K562 (cell line): Measurements from ENCODE around the gene MAGI2. TPM values are rescaled to one million over a fixed set of nuclear protein-coding genes. Genes with fewer than 3 reads are reported as not detected.

Experiments used
- ATAC-seq: fragments of 200-7000 bp; cut with Tn5 transposase; 3 replicates; pipeline ENCODE4 v1.9.1; 2020; ENCODE audit warnings: moderate library complexity
- BruUV-seq: library from RNA; stranded (reverse); fragments of 400-500 nt; replicated peaks from 2 replicates; lab custom pipeline; 2021; lab: Mats Ljungman, UMichigan
- CTCF ChIA-PET: fragments of 300-600 bp; formaldehyde crosslinking; extraction: SDS; loops from one replicate; lab custom pipeline; 2021; ENCODE audit warnings: low intra/inter-chr PET ratio; lab: Yijun Ruan, JAX
- POLR2A ChIA-PET: fragments of 300-600, 350-650 bp; sonication (Branson Sonifier 250); formaldehyde crosslinking; extraction: SDS; loops from one replicate; lab custom pipeline; 2021; ENCODE audit warnings: antibody characterized with exemption, inconsistent platforms; lab: Yijun Ruan, JAX
- DNase-seq, 4 experiments: peaks; one replicate each; pipeline versions ENCODE4 v3.0.0 to v3.0.0-alpha.2; 2011 to 2018; ENCODE audit warnings: low spot score in 3 of 4, mixed read lengths in 3 of 4; ENCODE audit errors: extremely low read depth in 1 of 4
- FAIRE-seq: peaks from 2 replicates; lab custom pipeline; 2011; peaks lifted over from hg19 to GRCh38; lab: Jason Lieb, UNC
- H2AFZ ChIP-seq: 2 replicates; pipeline ENCODE4 v1.6.0; 2011; ENCODE audit warnings: low read depth, low read length, control low read depth, inconsistent platforms
- H3K27ac ChIP-seq: fragments of 200-600 bp; 3 replicates; pipeline ENCODE4 v1.8.0; 2011; ENCODE audit warnings: low read depth, mild to moderate bottlenecking, control low read depth, inconsistent platforms, low read length, moderate library complexity, mixed read lengths; ENCODE audit errors: extremely low read depth
- H3K27me3 ChIP-seq, 2 experiments: fragments of 300-600 bp in 1 of 2; 2 replicates in 1 of 2; 3 replicates in 1 of 2; pipeline versions ENCODE4 v1.6.0 to v1.8.0; 2011; ENCODE audit warnings: inconsistent platforms in 2 of 2, low read length in 2 of 2, mild to moderate bottlenecking in 1 of 2, mixed read lengths in 1 of 2, moderate library complexity in 1 of 2; ENCODE audit not compliant: control insufficient read depth in 2 of 2, insufficient read depth in 2 of 2
- H3K36me3 ChIP-seq: fragments of 300-600 bp; 3 replicates; pipeline ENCODE4 v1.8.0; 2011; ENCODE audit warnings: mild to moderate bottlenecking, low read length, inconsistent platforms; ENCODE audit not compliant: control insufficient read depth, insufficient read depth
- H3K4me1 ChIP-seq, 2 experiments: fragments of 200-600 bp in 1 of 2; replicated peaks in 1 of 2; 2 replicates in 1 of 2; 3 replicates in 1 of 2; pipeline versions ENCODE4 v1.5.1 to v1.8.0; 2011; ENCODE audit warnings: inconsistent platforms in 2 of 2, low read length in 2 of 2, mild to moderate bottlenecking in 1 of 2, mixed read lengths in 1 of 2, moderate library complexity in 1 of 2; ENCODE audit not compliant: control insufficient read depth in 2 of 2, insufficient read depth in 2 of 2
- H3K4me2 ChIP-seq: 2 replicates; pipeline ENCODE4 v1.6.1; 2011; ENCODE audit warnings: low read length, control low read depth, inconsistent platforms, mixed read lengths; ENCODE audit not compliant: insufficient read depth
- H3K4me3 ChIP-seq: fragments of 200-600 bp; sonication (generic), shearing (Covaris generic); 2 replicates; pipeline ENCODE4 v1.5.1; 2016; ENCODE audit warnings: control low read depth, inconsistent platforms
- H3K79me2 ChIP-seq: fragments of 200-600 bp; 3 replicates; pipeline ENCODE4 v1.8.0; 2011; ENCODE audit warnings: low read length, inconsistent platforms; ENCODE audit not compliant: control insufficient read depth, insufficient read depth
- H3K9ac ChIP-seq, 2 experiments: 2 replicates each; pipeline versions ENCODE4 v1.6.0 to v1.6.1; 2011; ENCODE audit warnings: low read depth in 2 of 2, low read length in 2 of 2, control low read depth in 1 of 2, inconsistent platforms in 1 of 2, mild to moderate bottlenecking in 1 of 2, mixed read lengths in 1 of 2; ENCODE audit not compliant: insufficient read depth in 1 of 2
- H3K9me1 ChIP-seq: one replicate; pipeline ENCODE4 v1.6.0; 2011; ENCODE audit warnings: inconsistent platforms, mild to moderate bottlenecking, low read length, moderate library complexity; ENCODE audit not compliant: control insufficient read depth, insufficient read depth
- H3K9me3 ChIP-seq: replicated peaks from 2 replicates; pipeline ENCODE4 v1.5.1; 2011; ENCODE audit warnings: low read depth, low read length, inconsistent platforms; ENCODE audit not compliant: control insufficient read depth, insufficient read depth
- H4K20me1 ChIP-seq: replicated peaks from 2 replicates; pipeline ENCODE4 v1.6.1; 2011; ENCODE audit warnings: low read length, inconsistent platforms, mixed read lengths; ENCODE audit not compliant: control insufficient read depth, insufficient read depth
- CBX2 ChIP-seq: fragments of 200-600 bp; sonication (generic); IDR thresholded peaks from one replicate; pipeline ENCODE4 v1.6.1; 2012; ENCODE audit warnings: mild to moderate bottlenecking, low read length, inconsistent platforms; ENCODE audit not compliant: insufficient read depth, poor library complexity, severe bottlenecking
- FOXM1 ChIP-seq, 2 experiments: fragments of 450-650 bp in 1 of 2; sonication (generic) in 1 of 2; formaldehyde crosslinking in 1 of 2; IDR thresholded peaks; 2 replicates each; pipeline versions ENCODE4 v1.6.1 to v1.9.0; 2017 to 2022; ENCODE audit warnings: low read depth in 2 of 2, mild to moderate bottlenecking in 2 of 2, missing genetic modification reagents in 1 of 2, moderate library complexity in 1 of 2
- HMG20B ChIP-seq: fragments of 250-450 bp; sonication (Bioruptor Pico); IDR thresholded peaks from 2 replicates; pipeline ENCODE4 v1.5.0; 2021; ENCODE audit warnings: mild to moderate bottlenecking
- NCOA1 ChIP-seq: fragments of 450-650 bp; IDR thresholded peaks from 2 replicates; pipeline ENCODE4 v1.6.1; 2016; ENCODE audit warnings: low read depth
- NR4A1 ChIP-seq, 2 experiments: fragments of 250-450 bp in 1 of 2; fragments of 450-650 bp in 1 of 2; sonication (Bioruptor Pico) in 1 of 2; IDR thresholded peaks; 2 replicates each; pipeline versions ENCODE4 v1.4.0 to v1.6.1; 2016 to 2020; ENCODE audit warnings: mild to moderate bottlenecking in 2 of 2, missing compliant biosample characterization in 1 of 2, missing genetic modification characterization in 1 of 2, moderate library complexity in 1 of 2
- SAP30 ChIP-seq: fragments of 200-600 bp; sonication (generic); IDR thresholded peaks from 2 replicates; pipeline ENCODE4 v1.6.1; 2012; ENCODE audit warnings: borderline replicate concordance, low read depth, mild to moderate bottlenecking, moderate library complexity, low read length, control low read depth, inconsistent platforms; ENCODE audit not compliant: insufficient read depth, poor library complexity, severe bottlenecking
- ZBTB43 ChIP-seq: sonication (generic); formaldehyde crosslinking; IDR thresholded peaks from 2 replicates; pipeline ENCODE4 v1.8.0; 2023; ENCODE audit warnings: mild to moderate bottlenecking, missing genetic modification reagents
- ZNF184 ChIP-seq: sonication (generic); formaldehyde crosslinking; IDR thresholded peaks from 2 replicates; pipeline ENCODE4 v1.5.0; 2020; ENCODE audit warnings: missing genetic modification reagents
- ZNF347 ChIP-seq: fragments of 450-650 bp; formaldehyde crosslinking; IDR thresholded peaks from 2 replicates; pipeline ENCODE4 v1.4.0; 2020; ENCODE audit warnings: low read depth, mild to moderate bottlenecking, moderate library complexity
- ZNF507 ChIP-seq: conservative IDR thresholded peaks from 2 replicates; pipeline ENCODE4 v1.6.1; 2017; ENCODE audit warnings: missing genetic modification characterization, missing compliant biosample characterization
- ZNF764 ChIP-seq: fragments of 250-450 bp; sonication (Bioruptor Pico); IDR thresholded peaks from 2 replicates; pipeline ENCODE4 v1.4.0; 2020; ENCODE audit warnings: low read depth, mild to moderate bottlenecking, moderate library complexity
- ZNF79 ChIP-seq: fragments of 250-450 bp; sonication (Bioruptor Pico); IDR thresholded peaks from 2 replicates; pipeline ENCODE4 v1.4.0; 2020; ENCODE audit warnings: low read depth, mild to moderate bottlenecking, moderate library complexity
- WGBS: fragments of 100-300 bp; shearing (Covaris generic); methylation state at CpG from one replicate; pipeline ENCODE4 v1.1.6; 2016; ENCODE audit warnings: low coverage, mixed read lengths; ENCODE audit not compliant: insufficient coverage; ENCODE audit errors: missing lambda C conversion rate; 5-methylcytosine and 5-hydroxymethylcytosine counted together
- in situ Hi-C: fragments of 300-500 bp; cut with MboI; formaldehyde crosslinking; loops from 4 replicates; pipeline ENCODE4 v1.15.0; 2018; ENCODE audit warnings: inconsistent platforms, mixed read lengths
- intact Hi-C: fragments of 100-400 bp; cut with micrococcal nuclease; formaldehyde crosslinking; loops from 2 replicates; pipeline ENCODE4 v1.14.2; 2022
- polyA plus RNA-seq, 8 experiments: library from polyadenylated mRNA; depleted of rRNA in 4 of 8; stranded (reverse) in 5 of 8; unstranded in 3 of 8; fragments of >200 nt; fragmentation: Nextera tagmentation in 2 of 8; fragmentation: Illumina TruSeq in 1 of 8; extraction: Ambion mirVana in 2 of 8; extraction: Trizol in 1 of 8; gene quantifications; 2 replicates each; pipeline versions ENCODE4 v1.2.1 to v1.2.3, GENCODE V29; 2011 to 2014; ENCODE audit warnings: inconsistent platforms in 1 of 8, missing spikeins in 1 of 8
- total RNA-seq, 7 experiments: library from RNA; depleted of rRNA in 6 of 7; stranded (reverse); fragments of >200 nt in 6 of 7; fragmentation: Illumina TruSeq in 2 of 7; extraction: Trizol in 2 of 7; gene quantifications; 2 replicates each; pipeline versions ENCODE4 v1.2.1 to v1.2.3, GENCODE V29; 2011 to 2021; ENCODE audit warnings: low replicate concordance in 1 of 7

Gene MAGI2
- total and polyA plus RNA-seq, 9 of the 15 experiments (the other 6 are each of a cell fraction or from before 2014, with no cell fraction given), result 0.27 to 1.4 (median 0.70) TPM

GRCh38 chr7:79124331-79124730, 329.1 kb downstream of the MAGI2 start:
- FAIRE-seq, result no peak
- 0% methylated on average over 2 of the region's 2 CpGs for WGBS

More at GRCh38 chr7:79124331-79124730, 329.1 kb downstream of the MAGI2 start:
- DNase-seq (no peak), ATAC-seq (no peak)
- POLR2A ChIA-PET, result no interaction called here
- Histone ChIP-seq H3K9me3 (0 out of 2 replicates have a peak, but pooled peaks cover 1% of the 10 kb centered on the region), H3K27ac (no peak overlapping the region), H3K4me1 (no peaks in the 10 kb centered on the region), H4K20me1 (no peaks in the 10 kb centered on the region), H3K9me1 (no peaks in the 10 kb centered on the region), H3K27me3 (no peaks in the 10 kb centered on the region), H3K9ac (no peak overlapping the region), H2AFZ (no peak overlapping the region), H3K4me3 (no peak overlapping the region), H3K79me2 (no peaks in the 10 kb centered on the region), H3K4me2 (no peak overlapping the region), H3K36me3 (no peaks in the 10 kb centered on the region)
- intact Hi-C loops, result no loop called here
- CTCF ChIA-PET, result no interaction called here
- in situ Hi-C loops, result no loop called here
- BruUV-seq, result no TSS peak
- no peak for TF ChIP-seq CBX2
- no peak for TF ChIP-seq ZNF507 (tag)
- TF ChIP-seq ZNF764 (CRISPR knock-in tag), result no peak
- TF ChIP-seq ZNF347 (CRISPR knock-in tag), result no peak
- TF ChIP-seq FOXM1 (IDR thresholded peaks at IDR 0.05; ENCODE audit: low read depth), result no peak
- TF ChIP-seq FOXM1 (CRISPR knock-in tag; IDR thresholded peaks at IDR 0.05; ENCODE audit: low read depth), result no peak
- TF ChIP-seq SAP30, result no peak
- TF ChIP-seq ZBTB43 (CRISPR knock-in tag), result no peak
- TF ChIP-seq NCOA1, result no peak
- TF ChIP-seq ZNF184 (CRISPR knock-in tag), result no peak
- TF ChIP-seq NR4A1 (CRISPR knock-in tag; IDR thresholded peaks at IDR 0.05), result no peak
- no peak for TF ChIP-seq NR4A1 (tag; IDR thresholded peaks at IDR 0.05)
- TF ChIP-seq ZNF79, result no peak
- no peak for TF ChIP-seq HMG20B (CRISPR knock-in tag)
